GM19099 (cell line): ENCODE results near the gene GRIN2C.

Experiments used
- POLR2A ChIP-seq: IDR thresholded peaks from 3 replicates; pipeline ENCODE4 v1.6.1; 2011; ENCODE audit warnings: low read depth; ENCODE audit not compliant: insufficient read length; ENCODE audit errors: extremely low read depth

GRIN2C gene

GRCh38 chr17:74848656-74849399 lies 10.9 kb downstream of the GRIN2C start:
- TF ChIP-seq POLR2A, result no peak

- TF ChIP-seq POLR2A, result no peak
These were observed 13.1 kb downstream of the GRIN2C start for GRCh38 chr17:74846621-74847020.

- TF ChIP-seq POLR2A, result no peak
These were observed 16.4 kb downstream of the GRIN2C start for GRCh38 chr17:74843352-74843627.

- no peak for TF ChIP-seq POLR2A
These were observed 16.9 kb downstream of the GRIN2C start for GRCh38 chr17:74842599-74843351.

- no peak for TF ChIP-seq POLR2A
These were observed 17.5 kb downstream of the GRIN2C start for GRCh38 chr17:74842146-74842598.

- no peak for TF ChIP-seq POLR2A
These were observed 18.6 kb downstream of the GRIN2C start for GRCh38 chr17:74840989-74841666.

- TF ChIP-seq POLR2A, result no peak
These were observed 19.5 kb downstream of the GRIN2C start for GRCh38 chr17:74839990-74840852.

GRCh38 chr17:74838274-74838673 lies 21.4 kb downstream of the GRIN2C start:
- TF ChIP-seq POLR2A, result no peak

- TF ChIP-seq POLR2A, result no peak
These were observed 22.8 kb downstream of the GRIN2C start for GRCh38 chr17:74836691-74837467.

- TF ChIP-seq POLR2A, result no peak
These were observed 23.5 kb downstream of the GRIN2C start for GRCh38 chr17:74836191-74836590.

GRCh38 chr17:74833501-74834377 lies 25.9 kb downstream of the GRIN2C start:
- TF ChIP-seq POLR2A, result no peak

- no peak for TF ChIP-seq POLR2A
These were observed 27.3 kb downstream of the GRIN2C start for GRCh38 chr17:74832421-74832820.

GRCh38 chr17:74831444-74832146 lies 28.1 kb downstream of the GRIN2C start:
- no peak for TF ChIP-seq POLR2A
